Fibroblast of mammary gland (primary cell): Measurements from ENCODE around the gene COG5.
A peak's percentile ranks its signal among the peaks of the same experiment; 100 is the strongest.

ENCODE experiments used
- DNase-seq: peaks from one replicate; pipeline ENCODE4 v3.0.0-alpha.2; 2010; ENCODE audit warnings: low read depth
- H3K4me3 ChIP-seq: 2 replicates; pipeline ENCODE4 v1.5.1; 2011; ENCODE audit warnings: low read depth, mild to moderate bottlenecking, low read length, moderate library complexity; ENCODE audit not compliant: control insufficient read depth
- CTCF ChIP-seq: conservative IDR thresholded peaks from 2 replicates; pipeline ENCODE4 v1.5.1; 2011; ENCODE audit warnings: low read depth, low read length, inconsistent platforms; ENCODE audit not compliant: control insufficient read depth, insufficient read depth

The COG5 gene

GRCh38 chr7:107302250-107302847, 261.4 kb downstream of the COG5 start:
- DNase-seq: no peak
- TF ChIP-seq CTCF: no peak
- H3K4me3 ChIP-seq: no peak overlapping the region

DNA sequence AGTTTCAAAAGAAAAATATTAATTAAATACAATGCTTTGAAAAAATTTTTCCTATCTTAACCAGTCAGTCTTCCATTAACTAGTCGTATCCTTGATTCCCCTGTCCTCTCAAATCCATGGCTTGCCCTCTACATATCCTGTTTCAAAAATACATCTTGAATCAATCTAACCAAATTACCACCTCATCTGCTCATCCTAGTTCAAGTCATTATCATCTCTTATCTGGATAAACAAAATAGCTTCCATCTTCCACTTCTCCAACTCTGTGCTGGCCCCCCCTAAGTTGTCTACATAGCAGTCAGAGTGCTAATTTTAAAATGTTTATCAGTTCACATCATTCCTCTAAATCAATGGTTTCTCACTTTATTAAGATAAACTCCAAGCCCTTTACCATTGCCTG, 269.5 kb downstream of the COG5 start:
- H3K4me3 ChIP-seq: no peak overlapping the region
- DNase-seq: no peak
- no peak for TF ChIP-seq CTCF

- no peak for TF ChIP-seq CTCF
- no peak for DNase-seq
Observed at GRCh38 chr7:107292591-107292990, 271.1 kb downstream of the COG5 start.

GRCh38 chr7:107291434-107291833, 272.3 kb downstream of the COG5 start:
- TF ChIP-seq CTCF: no peak
- H3K4me3 ChIP-seq: no peak overlapping the region
- no peak for DNase-seq

More at GRCh38 chr7:107292591-107292990, 271.1 kb downstream of the COG5 start:
- H3K4me3 ChIP-seq: no peak overlapping the region

GRCh38 chr7:107286751-107287621, 276.7 kb downstream of the COG5 start:
- no peak overlapping the region for H3K4me3 ChIP-seq
- DNase-seq: peak; percentile 1
- TF ChIP-seq CTCF: no peak

DNA sequence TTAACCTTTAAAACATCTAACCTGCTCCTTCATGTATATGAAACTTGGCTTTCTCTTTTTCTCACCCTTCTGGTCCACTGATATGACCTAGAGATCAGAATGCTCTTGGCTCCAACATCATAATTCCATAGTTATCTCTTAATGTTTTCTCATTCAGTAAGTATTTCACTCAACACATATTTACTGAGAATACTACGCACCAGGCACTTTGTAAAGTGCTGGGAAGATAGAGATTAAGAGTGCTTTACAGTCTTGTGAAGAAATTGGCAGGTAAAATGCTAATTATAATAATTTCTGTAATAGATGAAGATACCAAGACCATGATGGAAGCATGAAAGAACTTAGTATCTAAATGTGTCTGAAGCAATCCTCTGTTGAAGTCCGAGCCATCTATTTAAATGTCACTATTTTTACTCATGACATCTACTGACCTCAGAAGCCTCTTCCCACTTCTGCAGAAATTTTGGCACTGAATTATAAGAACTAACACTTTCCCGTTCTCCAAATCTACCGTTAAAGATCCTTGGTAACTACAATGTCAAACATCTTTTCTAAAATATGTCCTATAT, 278.7 kb downstream of the COG5 start:
- no peak for TF ChIP-seq CTCF
- DNase-seq: no peak
- no peak overlapping the region for H3K4me3 ChIP-seq
